ENCODE results near the gene BRME1.

DNA sequence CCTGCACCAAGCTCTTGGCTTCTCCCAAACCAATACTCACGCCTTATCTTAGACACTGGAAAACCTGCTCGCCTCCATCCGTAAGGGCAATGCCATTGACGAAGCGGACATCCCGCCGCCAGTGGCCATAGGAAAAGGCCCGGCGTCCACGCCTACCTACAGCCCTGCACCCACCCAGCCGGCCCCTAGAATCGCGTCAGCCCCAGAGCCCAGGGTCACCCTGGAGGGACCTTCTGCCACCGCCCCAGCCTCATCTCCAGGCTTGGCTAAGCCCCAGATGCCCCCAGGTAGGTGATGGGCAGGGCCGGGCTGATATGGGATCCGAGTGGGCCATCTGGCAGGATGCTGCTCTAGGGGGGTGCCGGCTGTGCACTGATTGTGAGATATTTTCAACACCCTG is 7.4 kb upstream of the BRME1 start:
- TF ChIP-seq ARNT (IDR thresholded peaks at IDR 0.05) (no peak), BHLHE40 (IDR thresholded peaks at IDR 0.05; ENCODE audit: borderline replicate concordance) (no peak), SUZ12 (IDR thresholded peaks at IDR 0.05) (no peak), FOXA1 (IDR thresholded peaks at IDR 0.05) (no peak), ZNF384 (IDR thresholded peaks at IDR 0.05) (no peak), SP1 (IDR thresholded peaks at IDR 0.05) (no peak), FOXM1 (IDR thresholded peaks at IDR 0.05; ENCODE audit: borderline replicate concordance) (no peak)
